ENCODE measurements around the gene PLXNB1.

PLXNB1 gene

GRCh38 chr3:48416546-48416945 is 13.3 kb downstream of the PLXNB1 start:
- DNase-seq = no peak

- no peak for DNase-seq
Observed at GRCh38 chr3:48416091-48416505, 13.8 kb downstream of the PLXNB1 start.

GRCh38 chr3:48415251-48415953 is 14.5 kb downstream of the PLXNB1 start:
- DNase-seq = no peak

GRCh38 chr3:48414376-48415250 is 15.3 kb downstream of the PLXNB1 start:
- no peak for DNase-seq

GRCh38 chr3:48413611-48414010 is 16.3 kb downstream of the PLXNB1 start:
- DNase-seq = no peak

- DNase-seq = no peak
Observed at GRCh38 chr3:48413086-48413485, 16.8 kb downstream of the PLXNB1 start.

- no peak for DNase-seq
Observed at GRCh38 chr3:48412375-48413001, 17.4 kb downstream of the PLXNB1 start.

GRCh38 chr3:48411606-48412374 is 18.1 kb downstream of the PLXNB1 start:
- DNase-seq = no peak

- no peak for DNase-seq
Observed at GRCh38 chr3:48411041-48411588, 18.8 kb downstream of the PLXNB1 start.

GRCh38 chr3:48410205-48411040 is 19.5 kb downstream of the PLXNB1 start:
- no peak for DNase-seq

- no peak for DNase-seq
Observed at GRCh38 chr3:48409291-48410201, 20.3 kb downstream of the PLXNB1 start.

- DNase-seq = no peak
Observed at GRCh38 chr3:48408823-48409281, 21.0 kb downstream of the PLXNB1 start.

- DNase-seq = no peak
Observed at GRCh38 chr3:48407542-48408099, 22.3 kb downstream of the PLXNB1 start.

- DNase-seq = no peak
Observed at GRCh38 chr3:48406443-48407431, 23.1 kb downstream of the PLXNB1 start.

GRCh38 chr3:48405971-48406370 is 23.9 kb downstream of the PLXNB1 start:
- no peak for DNase-seq

- no peak for DNase-seq
Observed at GRCh38 chr3:48405343-48405881, 24.5 kb downstream of the PLXNB1 start.

GRCh38 chr3:48404440-48405342 is 25.2 kb downstream of the PLXNB1 start:
- no peak for DNase-seq

Measured in NCI-H187 treated with DMSO at 0.1 percent for 48 hours (cell line).